Measurements from ENCODE around the gene CA5A. TPM values are rescaled to one million over a fixed set of nuclear protein-coding genes. Genes with fewer than 3 reads are reported as not detected.
A peak's percentile ranks its signal among the peaks of the same experiment; 100 is the strongest.

The CA5A gene
- total and polyA plus RNA-seq, 2 of the 13 experiments (the other 11 are each of a cell fraction or from before 2014, with no cell fraction given): 66.8 to 106 TPM

DNA sequence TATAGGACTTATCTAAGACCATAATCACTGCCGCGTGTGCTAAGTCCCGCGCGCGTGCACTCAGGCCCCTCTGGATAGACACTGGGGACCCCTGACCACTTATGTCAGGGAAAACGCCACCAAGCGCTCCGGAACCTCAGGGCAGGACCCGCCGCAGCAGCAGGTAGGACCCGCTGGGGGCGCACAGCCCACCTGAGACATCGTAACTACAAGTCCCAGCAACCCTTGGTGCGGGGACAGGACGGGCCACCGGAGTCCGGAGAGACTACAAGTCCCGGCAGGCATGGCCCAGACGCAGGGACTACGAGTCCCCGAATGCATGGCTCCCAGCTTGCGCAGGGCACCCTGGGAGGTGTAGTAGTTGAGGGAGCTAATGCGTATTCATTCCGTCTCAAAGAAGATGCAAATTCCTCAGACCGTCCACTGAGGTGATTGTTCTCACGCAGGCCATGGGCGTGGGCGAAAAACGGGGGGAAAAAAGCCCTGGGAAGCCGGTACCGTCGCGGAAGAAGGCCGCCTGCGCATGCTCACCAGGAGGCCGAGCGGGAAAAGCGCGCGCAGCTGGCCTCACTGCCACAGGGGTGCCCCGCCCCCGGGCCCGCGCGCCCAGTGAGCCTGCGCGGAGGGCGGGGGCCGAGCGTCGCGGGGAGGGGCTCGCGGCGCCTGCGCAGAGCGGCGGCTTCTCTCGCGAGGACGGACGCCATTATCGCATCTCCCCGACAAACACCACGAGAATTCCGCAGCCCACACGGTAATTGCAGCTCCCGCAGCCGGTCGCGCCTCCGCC, 14.6 kb upstream of the CA5A start, which contains the start of gene BANP (continued):
- peak; percentile 82 for TF ChIP-seq SMAD3 (CRISPR knock-in tag; IDR thresholded peaks at IDR 0.05)
- TF ChIP-seq CEBPB (IDR thresholded peaks at IDR 0.05; ENCODE audit: borderline replicate concordance, low read depth, low read length): no peak
- peak; percentile 95 for TF ChIP-seq SP4 (CRISPR knock-in tag; IDR thresholded peaks at IDR 0.05)
- TF ChIP-seq ZNF230 (CRISPR knock-in tag; IDR thresholded peaks at IDR 0.05): peak; percentile 93; the same call in 1 of the 2 replicates
- TF ChIP-seq WIZ (CRISPR knock-in tag; IDR thresholded peaks at IDR 0.05): 0 out of 2 replicates have a peak, but pooled peaks have one; percentile 30
- no peak; the same call in 1 of the 2 replicates for TF ChIP-seq NFE2L1 (CRISPR knock-in tag; IDR thresholded peaks at IDR 0.05; ENCODE audit: borderline replicate concordance)
- TF ChIP-seq NFYB (CRISPR knock-in tag; IDR thresholded peaks at IDR 0.05): peak; percentile 66
- TF ChIP-seq, protein P1, sequence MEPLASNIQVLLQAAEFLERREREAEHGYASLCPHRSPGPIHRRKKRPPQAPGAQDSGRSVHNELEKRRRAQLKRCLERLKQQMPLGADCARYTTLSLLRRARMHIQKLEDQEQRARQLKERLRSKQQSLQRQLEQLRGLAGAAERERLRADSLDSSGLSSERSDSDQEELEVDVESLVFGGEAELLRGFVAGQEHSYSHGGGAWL (CRISPR knock-in tag; IDR thresholded peaks at IDR 0.05): peak; percentile 76; the same call in 1 of the 2 replicates
- TF ChIP-seq, protein P2, sequence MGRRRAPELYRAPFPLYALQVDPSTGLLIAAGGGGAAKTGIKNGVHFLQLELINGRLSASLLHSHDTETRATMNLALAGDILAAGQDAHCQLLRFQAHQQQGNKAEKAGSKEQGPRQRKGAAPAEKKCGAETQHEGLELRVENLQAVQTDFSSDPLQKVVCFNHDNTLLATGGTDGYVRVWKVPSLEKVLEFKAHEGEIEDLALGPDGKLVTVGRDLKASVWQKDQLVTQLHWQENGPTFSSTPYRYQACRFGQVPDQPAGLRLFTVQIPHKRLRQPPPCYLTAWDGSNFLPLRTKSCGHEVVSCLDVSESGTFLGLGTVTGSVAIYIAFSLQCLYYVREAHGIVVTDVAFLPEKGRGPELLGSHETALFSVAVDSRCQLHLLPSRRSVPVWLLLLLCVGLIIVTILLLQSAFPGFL (CRISPR knock-in tag; IDR thresholded peaks at IDR 0.05): 0 out of 2 replicates have a peak, but pooled peaks have one; percentile 57
- TF ChIP-seq, protein P3, sequence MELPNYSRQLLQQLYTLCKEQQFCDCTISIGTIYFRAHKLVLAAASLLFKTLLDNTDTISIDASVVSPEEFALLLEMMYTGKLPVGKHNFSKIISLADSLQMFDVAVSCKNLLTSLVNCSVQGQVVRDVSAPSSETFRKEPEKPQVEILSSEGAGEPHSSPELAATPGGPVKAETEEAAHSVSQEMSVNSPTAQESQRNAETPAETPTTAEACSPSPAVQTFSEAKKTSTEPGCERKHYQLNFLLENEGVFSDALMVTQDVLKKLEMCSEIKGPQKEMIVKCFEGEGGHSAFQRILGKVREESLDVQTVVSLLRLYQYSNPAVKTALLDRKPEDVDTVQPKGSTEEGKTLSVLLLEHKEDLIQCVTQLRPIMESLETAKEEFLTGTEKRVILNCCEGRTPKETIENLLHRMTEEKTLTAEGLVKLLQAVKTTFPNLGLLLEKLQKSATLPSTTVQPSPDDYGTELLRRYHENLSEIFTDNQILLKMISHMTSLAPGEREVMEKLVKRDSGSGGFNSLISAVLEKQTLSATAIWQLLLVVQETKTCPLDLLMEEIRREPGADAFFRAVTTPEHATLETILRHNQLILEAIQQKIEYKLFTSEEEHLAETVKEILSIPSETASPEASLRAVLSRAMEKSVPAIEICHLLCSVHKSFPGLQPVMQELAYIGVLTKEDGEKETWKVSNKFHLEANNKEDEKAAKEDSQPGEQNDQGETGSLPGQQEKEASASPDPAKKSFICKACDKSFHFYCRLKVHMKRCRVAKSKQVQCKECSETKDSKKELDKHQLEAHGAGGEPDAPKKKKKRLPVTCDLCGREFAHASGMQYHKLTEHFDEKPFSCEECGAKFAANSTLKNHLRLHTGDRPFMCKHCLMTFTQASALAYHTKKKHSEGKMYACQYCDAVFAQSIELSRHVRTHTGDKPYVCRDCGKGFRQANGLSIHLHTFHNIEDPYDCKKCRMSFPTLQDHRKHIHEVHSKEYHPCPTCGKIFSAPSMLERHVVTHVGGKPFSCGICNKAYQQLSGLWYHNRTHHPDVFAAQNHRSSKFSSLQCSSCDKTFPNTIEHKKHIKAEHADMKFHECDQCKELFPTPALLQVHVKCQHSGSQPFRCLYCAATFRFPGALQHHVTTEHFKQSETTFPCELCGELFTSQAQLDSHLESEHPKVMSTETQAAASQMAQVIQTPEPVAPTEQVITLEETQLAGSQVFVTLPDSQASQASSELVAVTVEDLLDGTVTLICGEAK (IDR thresholded peaks at IDR 0.05): peak; percentile 51
- TF ChIP-seq, protein P3 (CRISPR knock-in tag; IDR thresholded peaks at IDR 0.05): peak; percentile 53; the same call in 1 of the 2 replicates
- peak; percentile 86 for TF ChIP-seq SPEN (CRISPR knock-in tag; IDR thresholded peaks at IDR 0.05; ENCODE audit: low read depth)
- TF ChIP-seq ZNF510 (CRISPR knock-in tag; IDR thresholded peaks at IDR 0.05; ENCODE audit: low read depth): peak; percentile 80; the same call in 1 of the 2 replicates
- TF ChIP-seq, protein P4, sequence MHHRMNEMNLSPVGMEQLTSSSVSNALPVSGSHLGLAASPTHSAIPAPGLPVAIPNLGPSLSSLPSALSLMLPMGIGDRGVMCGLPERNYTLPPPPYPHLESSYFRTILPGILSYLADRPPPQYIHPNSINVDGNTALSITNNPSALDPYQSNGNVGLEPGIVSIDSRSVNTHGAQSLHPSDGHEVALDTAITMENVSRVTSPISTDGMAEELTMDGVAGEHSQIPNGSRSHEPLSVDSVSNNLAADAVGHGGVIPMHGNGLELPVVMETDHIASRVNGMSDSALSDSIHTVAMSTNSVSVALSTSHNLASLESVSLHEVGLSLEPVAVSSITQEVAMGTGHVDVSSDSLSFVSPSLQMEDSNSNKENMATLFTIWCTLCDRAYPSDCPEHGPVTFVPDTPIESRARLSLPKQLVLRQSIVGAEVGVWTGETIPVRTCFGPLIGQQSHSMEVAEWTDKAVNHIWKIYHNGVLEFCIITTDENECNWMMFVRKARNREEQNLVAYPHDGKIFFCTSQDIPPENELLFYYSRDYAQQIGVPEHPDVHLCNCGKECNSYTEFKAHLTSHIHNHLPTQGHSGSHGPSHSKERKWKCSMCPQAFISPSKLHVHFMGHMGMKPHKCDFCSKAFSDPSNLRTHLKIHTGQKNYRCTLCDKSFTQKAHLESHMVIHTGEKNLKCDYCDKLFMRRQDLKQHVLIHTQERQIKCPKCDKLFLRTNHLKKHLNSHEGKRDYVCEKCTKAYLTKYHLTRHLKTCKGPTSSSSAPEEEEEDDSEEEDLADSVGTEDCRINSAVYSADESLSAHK (CRISPR knock-in tag; IDR thresholded peaks at IDR 0.05; ENCODE audit: borderline replicate concordance): 0 out of 2 replicates have a peak, but pooled peaks have one; percentile 31
- TF ChIP-seq ZNF883 (CRISPR knock-in tag; IDR thresholded peaks at IDR 0.05; ENCODE audit: not compliant biosample characterization): peak; percentile 46
- TF ChIP-seq CEBPG (CRISPR knock-in tag; IDR thresholded peaks at IDR 0.05): peak; percentile 59
